ENCODE data around the gene MYCBPAP. TPM values are rescaled to one million over a fixed set of nuclear protein-coding genes. Genes with fewer than 3 reads are reported as not detected.
"Not testable (repeated sequence)": the region's sequence is repeated elsewhere in the genome, so short reads cannot be mapped to it uniquely, and the experiment has no call there.

The MYCBPAP gene
- total RNA-seq, 2 donors from 2014 or later: 1.1 to 2.8 TPM

DNA sequence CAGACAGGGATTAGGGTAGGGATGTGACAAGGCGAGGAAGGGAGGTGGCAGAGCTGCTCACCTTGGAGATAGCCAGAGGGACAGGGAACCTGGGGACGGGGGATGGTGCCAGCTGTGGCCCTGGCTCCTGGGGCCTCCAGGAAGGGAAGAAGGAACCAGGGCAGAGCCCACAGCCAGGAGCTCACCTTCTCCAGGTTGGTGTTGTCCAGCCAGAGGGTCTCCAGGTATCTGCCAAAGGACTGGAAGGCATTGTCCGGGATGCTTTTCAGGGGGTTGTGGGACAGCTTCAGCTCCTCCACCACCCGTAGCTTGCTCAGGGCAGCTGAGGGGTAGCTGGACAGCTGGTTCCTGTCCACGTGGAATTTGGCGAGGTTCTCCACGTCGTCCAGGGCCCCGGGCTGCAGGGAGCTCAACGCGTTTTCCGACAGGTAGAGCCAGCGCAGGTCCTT lies 40.4 kb upstream of the MYCBPAP start:
- H3K4me1 Mint-ChIP-seq (ENCODE audit: low read depth in 2 of 2): peaks cover 4 to 5% of the 10 kb centered on the region in 2 donors
- DNase-seq (ENCODE audit: low spot score) (no peak), ATAC-seq (no peak)
- peak overlapping the region; percentile 39 for H3K4me3 Mint-ChIP-seq
- H3K27ac Mint-ChIP-seq: no peak overlapping the region
- H3K36me3 Mint-ChIP-seq: no peaks in the 10 kb centered on the region
- no peaks in the 10 kb centered on the region for H3K9me3 Mint-ChIP-seq
- H3K27me3 Mint-ChIP-seq: peaks cover 14 to 17% of the 10 kb centered on the region in 2 donors

DNA sequence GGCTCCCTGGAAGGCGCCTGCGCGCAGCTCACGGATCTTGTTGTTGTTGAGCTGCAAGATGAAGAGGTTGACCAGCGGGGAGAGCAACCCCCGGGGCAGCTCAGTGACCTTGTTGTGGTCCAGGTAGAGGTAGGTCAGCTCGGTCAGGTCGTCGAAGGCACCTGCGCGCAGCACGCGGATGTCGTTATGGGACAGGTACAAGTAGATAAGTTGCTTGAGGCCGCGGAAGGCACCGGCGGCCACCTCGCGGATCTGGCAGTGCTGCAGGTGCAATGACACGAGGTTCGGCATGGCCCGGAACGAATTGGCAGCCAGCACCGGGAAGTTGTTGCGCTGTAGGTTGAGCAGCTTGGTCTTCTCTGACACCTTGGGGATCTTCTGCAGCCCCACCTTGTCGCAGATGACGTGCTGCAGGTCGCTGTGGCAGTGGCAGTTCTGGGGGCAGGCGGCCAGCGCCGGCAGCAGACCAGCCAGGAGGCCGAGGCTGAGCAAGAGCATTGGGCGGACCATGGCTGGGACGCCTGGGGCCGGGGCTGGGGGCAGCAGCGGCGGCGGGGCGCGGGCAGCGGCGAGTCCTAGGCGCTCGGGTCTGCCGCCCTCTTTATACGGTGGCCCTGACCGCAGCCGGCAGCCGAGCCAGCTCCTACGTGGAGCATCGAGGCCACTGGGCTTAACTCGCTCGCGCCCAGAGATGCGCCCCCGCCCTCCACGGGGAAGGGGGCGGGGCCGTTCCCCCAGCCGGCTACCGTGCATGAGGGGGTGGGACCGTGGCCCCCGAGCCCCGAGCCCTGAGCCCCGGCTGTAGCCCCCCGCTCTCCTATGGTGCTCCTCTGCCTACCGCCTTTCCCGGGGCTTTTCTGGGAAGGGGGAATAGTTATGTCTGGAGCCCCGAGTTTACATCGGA lies 39.7 kb upstream of the MYCBPAP start, which contains the start of gene CHAD:
CHAD (minus strand) TSS at position 577 of the 904 bp plus-strand sequence; CDS start at position 510, 67 bp downstream.
- no peaks in the 10 kb centered on the region for H3K9me3 Mint-ChIP-seq
- peaks cover 4 to 5% of the 10 kb centered on the region in 2 donors for H3K4me1 Mint-ChIP-seq (ENCODE audit: low read depth in 2 of 2)
- H3K4me3 Mint-ChIP-seq: peak within 1 kb of the TSS; percentile 39
- peaks cover 14 to 17% of the 10 kb centered on the region in 2 donors for H3K27me3 Mint-ChIP-seq
- H3K27ac Mint-ChIP-seq: no peak within 1 kb of the TSS
- peak in 1 of 2 donors; percentile 37 for ATAC-seq
- H3K36me3 Mint-ChIP-seq: no peaks in the 10 kb centered on the region
- peak; percentile 59 for DNase-seq (ENCODE audit: low spot score)

- ATAC-seq (no peak), DNase-seq (ENCODE audit: low spot score) (peak; percentile 55)
- Mint-ChIP-seq H3K9me3 (no peaks in the 10 kb centered on the region), H3K4me1 (ENCODE audit: low read depth in 2 of 2) (peaks cover 4 to 5% of the 10 kb centered on the region in 2 donors), H3K4me3 (no peak overlapping the region), H3K36me3 (no peaks in the 10 kb centered on the region), H3K27ac (no peak overlapping the region), H3K27me3 (peaks cover 14 to 17% of the 10 kb centered on the region in 2 donors)
These were observed 39.0 kb upstream of the MYCBPAP start for GRCh38 chr17:50469208-50469605.

GRCh38 chr17:50469671-50470305 lies 38.5 kb upstream of the MYCBPAP start:
- no peaks in the 10 kb centered on the region for H3K36me3 Mint-ChIP-seq
- H3K27me3 Mint-ChIP-seq: peaks cover 14 to 17% of the 10 kb centered on the region in 2 donors
- ATAC-seq (no peak), DNase-seq (ENCODE audit: low spot score) (no peak)
- no peak overlapping the region for H3K27ac Mint-ChIP-seq
- H3K4me1 Mint-ChIP-seq (ENCODE audit: low read depth in 2 of 2): peaks cover 4 to 5% of the 10 kb centered on the region in 2 donors
- no peaks in the 10 kb centered on the region for H3K9me3 Mint-ChIP-seq
- no peak overlapping the region for H3K4me3 Mint-ChIP-seq

GRCh38 chr17:50470426-50470825 lies 37.8 kb upstream of the MYCBPAP start:
- Mint-ChIP-seq H3K4me1 (ENCODE audit: low read depth in 2 of 2) (peaks cover 4 to 5% of the 10 kb centered on the region in 2 donors), H3K27ac (no peak overlapping the region), H3K9me3 (no peaks in the 10 kb centered on the region), H3K27me3 (peaks cover 14 to 17% of the 10 kb centered on the region in 2 donors), H3K36me3 (no peaks in the 10 kb centered on the region), H3K4me3 (no peak overlapping the region)
- ATAC-seq (no peak), DNase-seq (ENCODE audit: low spot score) (no peak)

DNA sequence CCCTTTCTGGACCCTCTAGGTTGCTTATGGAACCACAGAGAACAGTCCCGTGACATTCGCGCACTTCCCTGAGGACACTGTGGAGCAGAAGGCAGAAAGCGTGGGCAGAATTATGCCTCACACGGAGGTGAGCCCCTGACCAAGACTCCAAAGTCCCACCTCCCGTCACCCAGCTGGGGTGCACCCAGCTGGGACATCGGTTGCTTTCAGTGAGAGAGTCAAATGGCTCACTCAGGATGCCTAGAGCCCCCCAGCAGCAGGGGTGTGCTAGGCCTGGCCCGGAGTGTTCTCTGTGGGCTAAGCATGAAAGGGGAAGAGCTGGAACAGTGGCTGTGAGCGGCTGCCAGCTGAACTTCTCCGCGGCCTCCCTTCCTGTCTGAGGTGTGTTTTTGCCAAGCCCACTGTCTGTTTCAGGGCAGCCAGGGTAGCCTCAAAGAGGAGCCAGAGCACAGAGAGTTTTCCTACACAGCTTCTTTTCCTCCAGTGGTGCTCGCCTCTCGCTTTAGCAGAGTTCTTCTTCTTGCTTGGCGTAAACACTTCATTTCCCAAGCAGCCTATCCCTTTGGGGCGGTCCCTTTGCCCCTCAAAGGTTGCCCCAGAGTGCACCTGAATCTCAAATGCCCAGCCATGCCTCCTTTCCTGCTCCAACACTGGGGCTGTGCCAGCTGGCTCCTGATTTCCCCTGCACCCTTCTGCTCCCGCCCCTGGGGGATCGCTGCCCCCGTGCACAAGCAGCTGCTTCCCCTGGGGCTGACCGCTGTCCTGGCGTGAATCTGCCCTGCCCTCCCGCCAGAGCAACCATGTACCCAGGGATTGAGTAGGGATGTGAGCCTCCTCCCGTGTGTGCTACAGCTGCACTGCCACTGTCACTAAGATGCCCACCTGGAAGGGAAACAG lies 37.0 kb upstream of the MYCBPAP start:
- Mint-ChIP-seq H3K4me1 (ENCODE audit: low read depth in 2 of 2) (peaks cover 4 to 5% of the 10 kb centered on the region in 2 donors), H3K4me3 (no peak overlapping the region), H3K27ac (no peak overlapping the region), H3K36me3 (no peaks in the 10 kb centered on the region), H3K27me3 (peaks cover 14 to 18% of the 10 kb centered on the region in 2 donors), H3K9me3 (no peaks in the 10 kb centered on the region)
- peak; percentile 26 for DNase-seq (ENCODE audit: low spot score)
- ATAC-seq: no peak

GRCh38 chr17:50472286-50472685 lies 36.0 kb upstream of the MYCBPAP start:
- peaks cover 4 to 5% of the 10 kb centered on the region in 2 donors for H3K4me1 Mint-ChIP-seq (ENCODE audit: low read depth in 2 of 2)
- H3K9me3 Mint-ChIP-seq: no peaks in the 10 kb centered on the region
- ATAC-seq: no peak
- H3K4me3 Mint-ChIP-seq: no peak overlapping the region
- no peak overlapping the region for H3K27ac Mint-ChIP-seq
- H3K36me3 Mint-ChIP-seq: no peaks in the 10 kb centered on the region
- peaks cover 12 to 15% of the 10 kb centered on the region in 2 donors for H3K27me3 Mint-ChIP-seq
- DNase-seq (ENCODE audit: low spot score): no peak

DNA sequence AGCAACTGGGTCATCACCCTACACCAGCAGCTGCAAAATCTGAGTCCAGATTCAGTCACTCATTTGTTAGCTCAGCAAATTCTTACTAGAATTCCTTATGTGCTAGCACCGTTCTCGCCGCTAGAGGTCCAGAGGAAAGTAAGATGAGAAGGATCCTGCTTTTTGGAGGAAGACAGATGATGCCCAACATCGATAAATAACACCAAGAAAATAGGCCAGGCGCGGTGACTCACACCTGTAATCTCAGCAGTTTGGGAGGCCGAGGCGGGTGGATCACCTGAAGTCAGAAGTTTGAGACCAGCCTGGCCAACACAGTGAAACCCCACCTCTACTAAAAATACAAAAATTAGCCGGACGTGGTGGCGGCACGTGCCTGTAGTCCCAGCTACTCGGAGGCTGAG lies 35.5 kb upstream of the MYCBPAP start:
- not testable (repeated sequence) for H3K27ac Mint-ChIP-seq; ATAC-seq; H3K9me3 Mint-ChIP-seq; H3K4me1 Mint-ChIP-seq (ENCODE audit: low read depth in 2 of 2); H3K4me3 Mint-ChIP-seq; DNase-seq (ENCODE audit: low spot score); H3K36me3 Mint-ChIP-seq
- H3K27me3 Mint-ChIP-seq: peaks cover 8 to 11% of the 10 kb centered on the region in 2 donors

DNA sequence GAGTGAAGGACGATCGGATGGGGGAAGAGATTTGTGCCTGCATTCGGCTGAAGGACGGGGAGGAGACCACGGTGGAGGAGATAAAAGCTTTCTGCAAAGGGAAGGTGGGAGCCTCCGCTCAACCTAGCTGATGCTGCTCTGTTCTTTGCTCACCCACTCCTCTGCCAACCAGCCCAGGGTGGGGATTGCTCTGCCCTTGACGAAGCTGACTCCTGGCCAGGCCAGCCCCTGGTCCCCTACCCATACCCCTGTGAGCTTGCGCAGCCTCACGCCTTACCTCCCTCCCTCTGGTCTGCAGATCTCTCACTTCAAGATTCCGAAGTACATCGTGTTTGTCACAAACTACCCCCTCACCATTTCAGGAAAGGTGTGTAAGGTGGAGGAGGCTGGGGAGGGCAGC lies 34.3 kb upstream of the MYCBPAP start:
- Mint-ChIP-seq H3K4me1 (ENCODE audit: low read depth in 2 of 2) (peaks cover 6 to 7% of the 10 kb centered on the region in 2 donors), H3K4me3 (no peak overlapping the region), H3K9me3 (no peaks in the 10 kb centered on the region), H3K27me3 (peaks cover 0 to 6% of the 10 kb centered on the region in 2 donors), H3K36me3 (no peaks in the 10 kb centered on the region), H3K27ac (no peak overlapping the region)
- DNase-seq (ENCODE audit: low spot score): no peak
- no peak for ATAC-seq

GRCh38 chr17:50474523-50474922 lies 33.7 kb upstream of the MYCBPAP start:
- H3K27me3 Mint-ChIP-seq: peaks cover 0 to 6% of the 10 kb centered on the region in 2 donors
- DNase-seq (ENCODE audit: low spot score): no peak
- H3K27ac Mint-ChIP-seq: no peak overlapping the region
- H3K4me3 Mint-ChIP-seq: no peak overlapping the region
- H3K9me3 Mint-ChIP-seq: no peaks in the 10 kb centered on the region
- H3K4me1 Mint-ChIP-seq (ENCODE audit: low read depth in 2 of 2): peaks cover 10 to 12% of the 10 kb centered on the region in 2 donors
- H3K36me3 Mint-ChIP-seq: no peaks in the 10 kb centered on the region
- ATAC-seq: no peak

- Mint-ChIP-seq H3K4me1 (ENCODE audit: low read depth in 2 of 2) (peaks cover 19 to 20% of the 10 kb centered on the region in 2 donors), H3K27ac (no peak overlapping the region)
These were observed 32.9 kb upstream of the MYCBPAP start for GRCh38 chr17:50475362-50475761.

DNA sequence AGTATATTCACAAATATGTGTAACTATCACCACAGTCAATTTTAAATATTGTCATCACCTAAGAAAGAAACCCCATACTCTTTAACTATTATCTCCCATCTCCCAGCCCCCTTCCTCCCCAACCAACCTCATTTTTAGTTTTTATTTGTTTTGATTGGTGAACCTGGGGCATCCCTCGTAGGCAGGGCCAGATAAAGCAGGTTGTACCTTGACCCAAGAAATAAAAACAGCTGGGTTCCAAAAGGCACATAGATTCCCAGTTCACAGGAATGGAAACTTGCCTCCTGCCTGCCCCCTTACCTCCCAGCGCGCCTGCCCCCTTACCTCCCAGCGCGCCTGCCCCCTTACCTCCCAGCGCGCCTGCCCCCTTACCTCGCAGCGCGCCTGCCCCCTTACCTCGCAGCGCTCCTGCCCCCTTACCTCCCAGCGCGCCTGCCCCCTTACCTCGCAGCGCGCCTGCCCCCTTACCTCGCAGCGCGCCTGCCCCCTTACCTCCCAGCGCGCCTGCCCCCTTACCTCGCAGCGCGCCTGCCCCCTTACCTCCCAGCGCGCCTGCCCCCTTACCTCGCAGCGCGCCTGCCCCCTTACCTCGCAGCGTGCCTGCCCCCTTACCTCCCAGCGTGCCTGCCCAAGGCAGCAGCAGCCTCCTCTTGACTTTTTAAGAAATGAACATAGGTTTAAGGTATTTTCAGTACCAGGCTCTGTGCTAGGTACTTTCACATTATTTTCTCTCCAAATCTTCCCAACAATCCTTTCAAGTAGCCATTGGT lies 32.3 kb upstream of the MYCBPAP start:
- not testable (repeated sequence) for H3K9me3 Mint-ChIP-seq; H3K36me3 Mint-ChIP-seq; ATAC-seq; H3K4me3 Mint-ChIP-seq; DNase-seq (ENCODE audit: low spot score); H3K27ac Mint-ChIP-seq; H3K27me3 Mint-ChIP-seq
- H3K4me1 Mint-ChIP-seq (ENCODE audit: low read depth in 2 of 2): peaks cover 19 to 20% of the 10 kb centered on the region in 2 donors

More at GRCh38 chr17:50475362-50475761, 32.9 kb upstream of the MYCBPAP start:
- Mint-ChIP-seq H3K36me3 (no peaks in the 10 kb centered on the region), H3K27me3 (peaks cover 0 to 6% of the 10 kb centered on the region in 2 donors), H3K9me3 (no peaks in the 10 kb centered on the region), H3K4me3 (no peak overlapping the region)
- no peak for DNase-seq (ENCODE audit: low spot score)
- no peak for ATAC-seq
